Cardiac fibroblast (primary cell): ENCODE measurements around the gene C2.

Experiments used
- DNase-seq, 2 donors: peaks; one replicate each; pipeline versions ENCODE4 v3.0.0 to v3.0.0-alpha.2; 2010; ENCODE audit warnings: low read depth in 2 of 2
- H3K4me3 ChIP-seq, 2 donors: replicated peaks in 1 of 2; 1 replicate in 1 of 2; 2 replicates in 1 of 2; pipeline ENCODE4 v1.5.1; 2011; ENCODE audit warnings: low read depth in 2 of 2, low read length in 2 of 2, mild to moderate bottlenecking in 2 of 2, moderate library complexity in 1 of 2
- CTCF ChIP-seq: IDR thresholded peaks from one replicate; pipeline ENCODE4 v1.5.1; 2011; ENCODE audit warnings: low read depth, mild to moderate bottlenecking, low read length, inconsistent platforms

The C2 gene

GRCh38 chr6:31935823-31936222, 8.3 kb downstream of the C2 start:
- no peak overlapping the region for H3K4me3 ChIP-seq
- TF ChIP-seq CTCF = no peak
- no peak for DNase-seq

GRCh38 chr6:31940256-31940664, 12.7 kb downstream of the C2 start:
- peak in 1 of 2 donors; percentile 27 for DNase-seq

GRCh38 chr6:31943742-31944141, 16.2 kb downstream of the C2 start:
- no peak for DNase-seq
- TF ChIP-seq CTCF = no peak
- H3K4me3 ChIP-seq = no peak overlapping the region

More at GRCh38 chr6:31940256-31940664, 12.7 kb downstream of the C2 start:
- no peak overlapping the region for H3K4me3 ChIP-seq
- TF ChIP-seq CTCF = no peak

- DNase-seq = no peak
- H3K4me3 ChIP-seq = no peak overlapping the region
- no peak for TF ChIP-seq CTCF
Observed at GRCh38 chr6:31945154-31945506, 17.6 kb downstream of the C2 start.

GRCh38 chr6:31945507-31946369, 18.2 kb downstream of the C2 start, which contains the start of gene CFB:
CFB (plus strand) TSS chr6:31946095; CDS start chr6:31946222, 127 bp downstream.
- H3K4me3 ChIP-seq = peak within 1 kb of the TSS; percentile 8 to 20
- peak; percentile 91 to 92 for DNase-seq
- no peak for TF ChIP-seq CTCF

GRCh38 chr6:31946370-31946885, 18.9 kb downstream of the C2 start:
- TF ChIP-seq CTCF = no peak
- no peak for DNase-seq
- H3K4me3 ChIP-seq = peak overlapping the region; percentile 8 to 20
